Loucy (cell line): ENCODE data around the gene NARF.

Experiments used
- EZH2phosphoT487 ChIP-seq: fragments of 200-600 bp; IDR thresholded peaks from 2 replicates; pipeline ENCODE4 v1.6.1; 2018; ENCODE audit warnings: antibody characterized with exemption, mild to moderate bottlenecking, moderate library complexity, borderline replicate concordance
- TF ChIP-seq, protein P1 (sequence below): fragments of 200-600 bp; sonication (generic); conservative IDR thresholded peaks from 2 replicates; pipeline ENCODE4 v1.5.1; 2014; ENCODE audit warnings: mild to moderate bottlenecking, antibody characterized with exemption, low read length

DNA sequence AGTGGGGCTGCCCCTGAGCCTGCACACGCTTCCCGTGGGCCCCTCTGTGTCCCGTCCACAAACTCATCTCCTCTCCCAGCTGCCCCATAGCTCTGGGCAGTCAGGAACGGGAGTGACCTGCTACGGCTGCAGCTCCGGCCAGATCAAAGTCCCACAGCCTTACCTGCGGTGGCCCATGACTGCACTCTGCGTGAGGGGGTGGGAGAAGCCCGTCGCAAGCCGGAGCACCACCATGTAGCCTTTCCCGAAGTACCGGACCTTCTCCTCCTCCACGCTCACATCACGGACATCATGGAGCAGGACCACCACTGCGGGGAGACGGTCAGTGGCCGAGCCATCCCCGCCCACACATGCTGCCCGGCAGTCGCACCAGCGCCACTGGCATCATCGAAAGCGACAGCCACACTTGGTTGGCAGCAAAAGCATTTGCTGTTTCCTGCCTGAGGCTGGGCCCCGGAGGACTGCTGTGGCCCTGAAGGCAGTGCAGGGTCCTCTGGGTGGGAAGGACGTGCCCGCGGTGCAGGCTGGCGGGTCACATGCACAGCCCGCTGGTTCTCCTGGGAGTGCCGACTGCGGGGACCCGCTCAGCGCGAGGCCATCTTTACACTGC, 14.2 kb upstream of the NARF start:
- TF ChIP-seq, protein P1, sequence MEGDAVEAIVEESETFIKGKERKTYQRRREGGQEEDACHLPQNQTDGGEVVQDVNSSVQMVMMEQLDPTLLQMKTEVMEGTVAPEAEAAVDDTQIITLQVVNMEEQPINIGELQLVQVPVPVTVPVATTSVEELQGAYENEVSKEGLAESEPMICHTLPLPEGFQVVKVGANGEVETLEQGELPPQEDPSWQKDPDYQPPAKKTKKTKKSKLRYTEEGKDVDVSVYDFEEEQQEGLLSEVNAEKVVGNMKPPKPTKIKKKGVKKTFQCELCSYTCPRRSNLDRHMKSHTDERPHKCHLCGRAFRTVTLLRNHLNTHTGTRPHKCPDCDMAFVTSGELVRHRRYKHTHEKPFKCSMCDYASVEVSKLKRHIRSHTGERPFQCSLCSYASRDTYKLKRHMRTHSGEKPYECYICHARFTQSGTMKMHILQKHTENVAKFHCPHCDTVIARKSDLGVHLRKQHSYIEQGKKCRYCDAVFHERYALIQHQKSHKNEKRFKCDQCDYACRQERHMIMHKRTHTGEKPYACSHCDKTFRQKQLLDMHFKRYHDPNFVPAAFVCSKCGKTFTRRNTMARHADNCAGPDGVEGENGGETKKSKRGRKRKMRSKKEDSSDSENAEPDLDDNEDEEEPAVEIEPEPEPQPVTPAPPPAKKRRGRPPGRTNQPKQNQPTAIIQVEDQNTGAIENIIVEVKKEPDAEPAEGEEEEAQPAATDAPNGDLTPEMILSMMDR: no peak
- no peak for TF ChIP-seq EZH2phosphoT487
